Measurements from ENCODE around the gene HERC4. TPM values are rescaled to one million over a fixed set of nuclear protein-coding genes. Genes with fewer than 3 reads are reported as not detected.

Gene HERC4
- total and polyA plus RNA-seq, 9 of the 15 experiments (the other 6 are each of a cell fraction or from before 2014, with no cell fraction given), result 12.5 to 33.5 (median 22.8) TPM

GRCh38 chr10:68074031-68074774 is 880 bp downstream of the HERC4 start (continued):
- peak in 1 of 2 experiments; percentile 86; a peak in 1 of 4 replicates for TF ChIP-seq UBTF (IDR thresholded peaks at IDR 0.05; ENCODE audit: borderline replicate concordance in 1 of 2, low read depth in 2 of 2, low read length in 2 of 2)
- TF ChIP-seq NFIC (IDR thresholded peaks at IDR 0.05), result no peak
- TF ChIP-seq JUN (IDR thresholded peaks at IDR 0.05; ENCODE audit: borderline replicate concordance, low read depth, low read length), result 0 out of 2 replicates have a peak, but pooled peaks have one; percentile 21
- TF ChIP-seq JUN (CRISPR knock-in tag; IDR thresholded peaks at IDR 0.05; ENCODE audit: borderline replicate concordance), result no peak
- TF ChIP-seq IFI16 (CRISPR knock-in tag; IDR thresholded peaks at IDR 0.05), result no peak
- no peak for TF ChIP-seq MTA1 (IDR thresholded peaks at IDR 0.05; ENCODE audit: borderline replicate concordance)
- TF ChIP-seq SMAD4 (CRISPR knock-in tag; conservative IDR thresholded peaks at IDR 0.05), result no peak
- no peak for TF ChIP-seq CEBPG (CRISPR knock-in tag; IDR thresholded peaks at IDR 0.05)
- no peak; a peak in 1 of 4 replicates for TF ChIP-seq CEBPG (tag; conservative IDR thresholded peaks at IDR 0.05 in 1 of 2, IDR thresholded peaks at IDR 0.05 in 1 of 2)
- no peak for TF ChIP-seq DPF2 (IDR thresholded peaks at IDR 0.05)
- no peak for TF ChIP-seq RCOR1 (IDR thresholded peaks at IDR 0.05; ENCODE audit: borderline replicate concordance in 1 of 2, low read depth in 2 of 2, low read length in 2 of 2)
- TF ChIP-seq NFIX (CRISPR knock-in tag; IDR thresholded peaks at IDR 0.05; ENCODE audit: low read depth), result no peak
- no peak for TF ChIP-seq BRF2 (IDR thresholded peaks at IDR 0.05; ENCODE audit: borderline replicate concordance, insufficient read depth, insufficient read length)
- TF ChIP-seq STAT5A (IDR thresholded peaks at IDR 0.05; ENCODE audit: borderline replicate concordance, low read length), result no peak
- TF ChIP-seq LCOR (CRISPR knock-in tag; IDR thresholded peaks at IDR 0.05), result 0 out of 2 replicates have a peak, but pooled peaks have one; percentile 13
- no peak for TF ChIP-seq TBP (optimal IDR thresholded peaks at IDR 0.05; ENCODE audit: low read depth, low read length)
- TF ChIP-seq ETS1 (conservative IDR thresholded peaks at IDR 0.05; ENCODE audit: control insufficient read depth, low read depth, low read length), result no peak
- TF ChIP-seq HMG20A (CRISPR knock-in tag; conservative IDR thresholded peaks at IDR 0.05), result no peak
- TF ChIP-seq PURB (CRISPR knock-in tag; IDR thresholded peaks at IDR 0.05; ENCODE audit: low read depth), result no peak
- TF ChIP-seq NFATC3 (IDR thresholded peaks at IDR 0.05), result no peak
